ENCODE results near the gene STAT6.

The STAT6 gene

GRCh38 chr12:57094208-57095160, 16.7 kb downstream of the STAT6 start:
- CTCF ChIA-PET = interaction anchor here (0.7 to 16.3 kb wide), 13 partner anchors 11 to 142 kb away, joined by 3 to 213 read pairs (median 5); partner anchors contain the start of genes NEMP1 and STAT6
- POLR2A ChIA-PET = interaction anchor here (0.6 to 1.3 kb wide), 6 partner anchors 9 to 31 kb away, joined by 3 to 12 read pairs (median 5); partner anchors contain the start of gene NEMP1
- TF ChIP-seq, protein P1, sequence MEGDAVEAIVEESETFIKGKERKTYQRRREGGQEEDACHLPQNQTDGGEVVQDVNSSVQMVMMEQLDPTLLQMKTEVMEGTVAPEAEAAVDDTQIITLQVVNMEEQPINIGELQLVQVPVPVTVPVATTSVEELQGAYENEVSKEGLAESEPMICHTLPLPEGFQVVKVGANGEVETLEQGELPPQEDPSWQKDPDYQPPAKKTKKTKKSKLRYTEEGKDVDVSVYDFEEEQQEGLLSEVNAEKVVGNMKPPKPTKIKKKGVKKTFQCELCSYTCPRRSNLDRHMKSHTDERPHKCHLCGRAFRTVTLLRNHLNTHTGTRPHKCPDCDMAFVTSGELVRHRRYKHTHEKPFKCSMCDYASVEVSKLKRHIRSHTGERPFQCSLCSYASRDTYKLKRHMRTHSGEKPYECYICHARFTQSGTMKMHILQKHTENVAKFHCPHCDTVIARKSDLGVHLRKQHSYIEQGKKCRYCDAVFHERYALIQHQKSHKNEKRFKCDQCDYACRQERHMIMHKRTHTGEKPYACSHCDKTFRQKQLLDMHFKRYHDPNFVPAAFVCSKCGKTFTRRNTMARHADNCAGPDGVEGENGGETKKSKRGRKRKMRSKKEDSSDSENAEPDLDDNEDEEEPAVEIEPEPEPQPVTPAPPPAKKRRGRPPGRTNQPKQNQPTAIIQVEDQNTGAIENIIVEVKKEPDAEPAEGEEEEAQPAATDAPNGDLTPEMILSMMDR (IDR thresholded peaks at IDR 0.05; ENCODE audit: control extremely low read depth, extremely low read depth, low read depth, missing control alignments) = no peak
- peak; percentile 38 for DNase-seq (ENCODE audit: extremely low spot score)

DNA sequence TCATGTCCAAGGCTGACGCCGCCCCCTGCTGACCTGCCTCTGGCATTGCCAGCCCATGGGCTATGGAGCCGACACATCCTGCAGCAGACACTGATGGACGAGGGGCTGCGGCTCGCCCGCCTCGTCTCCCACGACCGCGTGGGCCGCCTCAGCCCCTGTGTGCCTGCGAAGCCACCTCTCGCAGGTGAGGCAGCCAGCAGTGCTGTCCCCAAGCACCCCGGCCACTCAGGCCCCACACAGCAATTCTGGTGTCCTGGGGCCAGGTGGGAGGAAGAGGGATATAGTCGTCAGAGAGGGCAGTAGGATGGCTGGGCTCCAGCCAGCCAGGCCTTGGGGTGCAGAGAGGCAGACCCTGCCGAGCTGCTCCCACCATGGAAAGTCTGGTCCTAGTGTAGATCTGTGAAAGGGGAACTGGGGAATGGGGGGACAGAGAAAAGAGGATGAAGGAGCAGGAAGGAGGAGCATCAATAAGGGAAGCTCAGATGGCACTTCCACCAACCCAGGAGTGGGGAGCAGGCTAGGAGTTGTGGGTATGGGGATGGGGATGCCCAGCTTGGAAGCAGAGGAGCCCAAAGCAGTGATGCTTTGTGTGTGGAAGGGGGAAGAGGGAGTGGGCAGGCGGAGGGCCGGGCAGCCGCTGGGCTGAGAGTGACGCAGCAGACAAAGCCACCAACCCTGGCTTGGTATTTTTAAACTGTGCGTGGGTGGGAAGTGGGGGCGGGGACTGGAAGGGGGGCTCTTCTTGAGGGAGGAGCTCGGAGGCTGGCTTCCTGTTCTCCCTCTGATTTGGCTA, 17.6 kb downstream of the STAT6 start:
- POLR2A ChIA-PET = interaction anchor here (0.6 to 1.3 kb wide), 5 partner anchors 10 to 31 kb away, joined by 3 to 12 read pairs (median 5); partner anchors contain the start of gene NEMP1
- CTCF ChIA-PET = interaction anchor here (0.7 to 16.3 kb wide), 13 partner anchors 10 to 143 kb away, joined by 3 to 213 read pairs (median 3); partner anchors contain the start of genes NEMP1 and STAT6
- DNase-seq (ENCODE audit: extremely low spot score) = peak; percentile 92

DNA sequence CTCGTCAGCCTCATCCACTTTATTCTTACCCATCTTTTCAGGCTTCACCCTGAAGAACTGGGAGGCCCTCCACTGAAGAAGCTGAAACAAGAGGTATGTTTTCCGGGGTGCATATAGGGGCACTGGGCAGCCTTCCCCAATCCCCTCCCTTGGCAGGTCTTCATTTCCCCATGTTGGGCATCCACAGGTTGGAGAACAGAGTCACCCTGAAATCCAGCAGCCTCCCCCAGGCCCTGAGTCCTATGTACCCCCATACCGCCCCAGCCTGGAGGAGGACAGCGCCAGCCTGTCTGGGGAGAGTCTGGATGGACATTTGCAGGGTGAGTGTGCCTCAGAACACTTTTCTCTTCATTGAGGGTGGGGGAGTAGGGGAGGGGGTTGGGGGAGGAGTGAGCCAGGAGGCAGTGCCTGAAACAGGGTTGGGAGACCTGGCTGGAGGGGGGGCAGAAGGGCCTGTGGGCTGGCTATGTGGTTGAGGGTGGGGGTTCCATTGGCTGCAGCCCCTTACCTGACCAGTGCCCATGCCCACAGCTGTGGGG, 18.2 kb downstream of the STAT6 start:
- ChIA-PET CTCF (interaction anchor here (0.9 to 16.3 kb wide), 13 partner anchors 10 to 144 kb away, joined by 3 to 213 read pairs (median 4); partner anchors contain the start of genes NEMP1 and STAT6), POLR2A (interaction anchor here (0.7 to 1.3 kb wide), 2 partner anchors 11 to 14 kb away, joined by 3 to 12 read pairs; partner anchors contain the start of gene NEMP1)
- no peak for DNase-seq (ENCODE audit: extremely low spot score)
- TF ChIP-seq, protein P1 (IDR thresholded peaks at IDR 0.05; ENCODE audit: control extremely low read depth, extremely low read depth, low read depth, missing control alignments) = no peak

More for the DNA sequence above, 17.6 kb downstream of the STAT6 start:
- TF ChIP-seq, protein P1 (IDR thresholded peaks at IDR 0.05; ENCODE audit: control extremely low read depth, extremely low read depth, low read depth, missing control alignments) = peak; percentile 79

DNA sequence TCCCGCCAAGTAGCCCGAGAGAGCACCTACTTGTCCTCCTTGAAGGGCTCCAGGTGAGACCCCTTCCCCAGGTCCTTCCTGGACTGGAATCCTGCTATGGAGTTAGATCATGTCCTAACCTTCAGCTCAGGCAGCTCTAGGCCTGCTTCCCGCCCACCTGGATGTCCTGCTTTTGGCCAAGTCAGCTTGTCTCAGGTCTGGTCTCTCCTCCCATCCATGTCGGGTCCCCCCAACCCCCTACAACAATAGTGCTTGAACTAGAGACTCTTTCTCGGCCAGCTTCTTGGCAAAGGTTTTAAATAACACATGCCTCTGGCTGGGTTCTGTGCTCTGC, 18.7 kb downstream of the STAT6 start:
- ChIA-PET CTCF (interaction anchor here (0.8 to 16.3 kb wide), 11 partner anchors 10 to 91 kb away, joined by 3 to 213 read pairs (median 4); partner anchors contain the start of genes NEMP1 and STAT6), POLR2A (interaction anchor here (0.7 to 0.8 kb wide), 2 partner anchors 14 to 19 kb away, joined by 3 to 4 read pairs; partner anchors contain the start of gene NEMP1)
- TF ChIP-seq, protein P1 (IDR thresholded peaks at IDR 0.05; ENCODE audit: control extremely low read depth, extremely low read depth, low read depth, missing control alignments) = no peak
- no peak for DNase-seq (ENCODE audit: extremely low spot score)

- POLR2A ChIA-PET = interaction anchor here (0.7 to 0.8 kb wide), 3 partner anchors 13 to 26 kb away, joined by 3 to 4 read pairs (median 3); partner anchors contain the start of gene NEMP1
- DNase-seq (ENCODE audit: extremely low spot score) = no peak
- CTCF ChIA-PET = interaction anchor here (0.8 to 16.3 kb wide), 10 partner anchors 9 to 91 kb away, joined by 3 to 213 read pairs (median 4); partner anchors contain the start of genes NEMP1 and STAT6
These were observed 19.3 kb downstream of the STAT6 start for GRCh38 chr12:57091638-57092528.

More at GRCh38 chr12:57091638-57092528, 19.3 kb downstream of the STAT6 start:
- TF ChIP-seq, protein P1 (IDR thresholded peaks at IDR 0.05; ENCODE audit: control extremely low read depth, extremely low read depth, low read depth, missing control alignments) = no peak

Data from GM10248 (cell line).